Measurements from ENCODE around the gene ANKRD13A. TPM values are rescaled to one million over a fixed set of nuclear protein-coding genes. Genes with fewer than 3 reads are reported as not detected.

Gene ANKRD13A
- 17.6 TPM for polyA plus RNA-seq (2013, experiment 1 of 2)
- 18.0 TPM for polyA plus RNA-seq (2013, experiment 2 of 2)

GRCh38 chr12:109998904-109999648 is at the start of gene ANKRD13A:
Gene ANKRD13A, plus strand, starts transcription at chr12:109999430. Its CDS starts 259 bp downstream, at chr12:109999689.
- WGBS = 1% methylated on average over 62 of the region's 62 CpGs
- peak within 1 kb of the TSS; percentile 34 for H2BK15ac ChIP-seq (ENCODE audit: low read depth, poor library complexity, severe bottlenecking)
- H2BK120ac ChIP-seq (ENCODE audit: low read depth, low read length) = peak within 1 kb of the TSS; percentile 37
- H3K18ac ChIP-seq (ENCODE audit: low read depth in 1 of 2, low read length in 2 of 2) = peak within 1 kb of the TSS; percentile 55 to 96
- H2AFZ ChIP-seq (ENCODE audit: low read depth, low read length) = peak within 1 kb of the TSS; percentile 78
- H2BK12ac ChIP-seq (ENCODE audit: low read length in 2 of 2) = peak within 1 kb of the TSS in 1 of 2 experiments; percentile 92
- H3K9ac ChIP-seq (ENCODE audit: low read length) = peak within 1 kb of the TSS; percentile 93
- peak within 1 kb of the TSS; percentile 22 for H3K27ac ChIP-seq (ENCODE audit: low read length, poor library complexity, severe bottlenecking)
- H3K23ac ChIP-seq (ENCODE audit: low read length in 2 of 2) = peak within 1 kb of the TSS in 1 of 2 experiments; percentile 84
- peaks cover 3 to 7% of the 10 kb centered on the region in 2 experiments for H3K36me3 ChIP-seq (ENCODE audit: control insufficient read depth in 1 of 2, insufficient read depth in 2 of 2, low read depth in 1 of 2, low read length in 2 of 2)
- H3K4me3 ChIP-seq (ENCODE audit: insufficient read depth in 1 of 2, low read depth in 1 of 2, low read length in 2 of 2) = peak within 1 kb of the TSS; percentile 88 to 90
- no peak within 1 kb of the TSS for H2AK5ac ChIP-seq (ENCODE audit: low read length, severe bottlenecking)
- peak; percentile 94 for DNase-seq
- peak within 1 kb of the TSS; percentile 20 for H2BK5ac ChIP-seq (ENCODE audit: low read depth, low read length, poor library complexity, severe bottlenecking)
- H3K14ac ChIP-seq (ENCODE audit: low read length in 2 of 2) = peak within 1 kb of the TSS in 1 of 2 experiments; percentile 74
- H3K27me3 ChIP-seq (ENCODE audit: control insufficient read depth in 1 of 2, insufficient read depth in 1 of 2, low read length in 2 of 2) = no peaks in the 10 kb centered on the region
- H4K91ac ChIP-seq (ENCODE audit: low read length) = peak within 1 kb of the TSS; percentile 67
- peak within 1 kb of the TSS; percentile 80 for H3K4me2 ChIP-seq (ENCODE audit: low read length, poor library complexity, severe bottlenecking)
- peaks cover 29% of the 10 kb centered on the region for H3K79me1 ChIP-seq (replicated peaks; ENCODE audit: low read length, poor library complexity, severe bottlenecking)
- peak within 1 kb of the TSS; percentile 78 for H4K8ac ChIP-seq (ENCODE audit: low read length)
- H3K9me3 ChIP-seq (ENCODE audit: control insufficient read depth, low read length) = no peaks in the 10 kb centered on the region
- peak within 1 kb of the TSS in 1 of 2 experiments; percentile 71 for H3K4ac ChIP-seq (ENCODE audit: low read depth in 1 of 2, low read length in 2 of 2)
- H3K4me1 ChIP-seq (ENCODE audit: control insufficient read depth, insufficient read depth, low read depth, low read length) = peaks cover 8% of the 10 kb centered on the region

- H3K23ac ChIP-seq (ENCODE audit: low read length in 2 of 2) = no peak overlapping the region
- peak overlapping the region; percentile 99 for H2AK5ac ChIP-seq (ENCODE audit: low read length, severe bottlenecking)
- no peak overlapping the region for H2BK15ac ChIP-seq (ENCODE audit: low read depth, poor library complexity, severe bottlenecking)
- DNase-seq = no peak
- peak overlapping the region; percentile 95 for H2BK5ac ChIP-seq (ENCODE audit: low read depth, low read length, poor library complexity, severe bottlenecking)
- H3K9me3 ChIP-seq (ENCODE audit: control insufficient read depth, low read length) = no peaks in the 10 kb centered on the region
- H3K79me1 ChIP-seq (replicated peaks; ENCODE audit: low read length, poor library complexity, severe bottlenecking) = peaks cover 6% of the 10 kb centered on the region
- H3K4me3 ChIP-seq (ENCODE audit: insufficient read depth in 1 of 2, low read depth in 1 of 2, low read length in 2 of 2) = no peak overlapping the region
- no peak overlapping the region for H2BK120ac ChIP-seq (ENCODE audit: low read depth, low read length)
- H3K14ac ChIP-seq (ENCODE audit: low read length in 2 of 2) = no peak overlapping the region
- H4K91ac ChIP-seq (ENCODE audit: low read length) = peak overlapping the region; percentile 20
- no peak overlapping the region for H4K8ac ChIP-seq (ENCODE audit: low read length)
- H3K9ac ChIP-seq (ENCODE audit: low read length) = peak overlapping the region; percentile 57
- H2AFZ ChIP-seq (ENCODE audit: low read depth, low read length) = no peak overlapping the region
- peaks cover 20 to 73% of the 10 kb centered on the region in 2 experiments for H3K36me3 ChIP-seq (ENCODE audit: control insufficient read depth in 1 of 2, insufficient read depth in 2 of 2, low read depth in 1 of 2, low read length in 2 of 2)
- no peak overlapping the region for H3K18ac ChIP-seq (ENCODE audit: low read depth in 1 of 2, low read length in 2 of 2)
- peaks cover 27% of the 10 kb centered on the region for H3K4me1 ChIP-seq (ENCODE audit: control insufficient read depth, insufficient read depth, low read depth, low read length)
- H2BK12ac ChIP-seq (ENCODE audit: low read length in 2 of 2) = no peak overlapping the region
- no peaks in the 10 kb centered on the region for H3K27me3 ChIP-seq (ENCODE audit: control insufficient read depth in 1 of 2, insufficient read depth in 1 of 2, low read length in 2 of 2)
- no peak overlapping the region for H3K4ac ChIP-seq (ENCODE audit: low read depth in 1 of 2, low read length in 2 of 2)
- H3K4me2 ChIP-seq (ENCODE audit: low read length, poor library complexity, severe bottlenecking) = no peak overlapping the region
- H3K27ac ChIP-seq (ENCODE audit: low read length, poor library complexity, severe bottlenecking) = peak overlapping the region; percentile 97
These were observed 48.6 kb upstream of the ANKRD13A start for GRCh38 chr12:109950625-109951024.

- no peaks in the 10 kb centered on the region for H3K9me3 ChIP-seq (ENCODE audit: control insufficient read depth, low read length)
- H3K4me1 ChIP-seq (ENCODE audit: control insufficient read depth, insufficient read depth, low read depth, low read length) = peaks cover 24% of the 10 kb centered on the region
- H3K14ac ChIP-seq (ENCODE audit: low read length in 2 of 2) = no peak overlapping the region
- H2BK12ac ChIP-seq (ENCODE audit: low read length in 2 of 2) = no peak overlapping the region
- H2BK15ac ChIP-seq (ENCODE audit: low read depth, poor library complexity, severe bottlenecking) = no peak overlapping the region
- no peak overlapping the region for H3K4ac ChIP-seq (ENCODE audit: low read depth in 1 of 2, low read length in 2 of 2)
- no peak overlapping the region for H3K4me2 ChIP-seq (ENCODE audit: low read length, poor library complexity, severe bottlenecking)
- H3K79me1 ChIP-seq (replicated peaks; ENCODE audit: low read length, poor library complexity, severe bottlenecking) = peaks cover 6% of the 10 kb centered on the region
- peak overlapping the region; percentile 80 for H3K9ac ChIP-seq (ENCODE audit: low read length)
- H4K8ac ChIP-seq (ENCODE audit: low read length) = no peak overlapping the region
- no peak overlapping the region for H3K23ac ChIP-seq (ENCODE audit: low read length in 2 of 2)
- no peak overlapping the region for H4K91ac ChIP-seq (ENCODE audit: low read length)
- H2AFZ ChIP-seq (ENCODE audit: low read depth, low read length) = no peak overlapping the region
- H3K27ac ChIP-seq (ENCODE audit: low read length, poor library complexity, severe bottlenecking) = peak overlapping the region; percentile 97
- no peaks in the 10 kb centered on the region for H3K27me3 ChIP-seq (ENCODE audit: control insufficient read depth in 1 of 2, insufficient read depth in 1 of 2, low read length in 2 of 2)
- H3K4me3 ChIP-seq (ENCODE audit: insufficient read depth in 1 of 2, low read depth in 1 of 2, low read length in 2 of 2) = peak overlapping the region in 1 of 2 experiments; percentile 16
- peak overlapping the region; percentile 95 for H2BK5ac ChIP-seq (ENCODE audit: low read depth, low read length, poor library complexity, severe bottlenecking)
- H2AK5ac ChIP-seq (ENCODE audit: low read length, severe bottlenecking) = no peak overlapping the region
- 23% methylated on average over 5 of the region's 5 CpGs for WGBS
- H2BK120ac ChIP-seq (ENCODE audit: low read depth, low read length) = no peak overlapping the region
- peaks cover 20 to 73% of the 10 kb centered on the region in 2 experiments for H3K36me3 ChIP-seq (ENCODE audit: control insufficient read depth in 1 of 2, insufficient read depth in 2 of 2, low read depth in 1 of 2, low read length in 2 of 2)
- H3K18ac ChIP-seq (ENCODE audit: low read depth in 1 of 2, low read length in 2 of 2) = no peak overlapping the region
- peak; percentile 75 for DNase-seq
These were observed 48.1 kb upstream of the ANKRD13A start for GRCh38 chr12:109951136-109951535.

GRCh38 chr12:109951751-109952150 is 47.5 kb upstream of the ANKRD13A start:
- peaks cover 20 to 72% of the 10 kb centered on the region in 2 experiments for H3K36me3 ChIP-seq (ENCODE audit: control insufficient read depth in 1 of 2, insufficient read depth in 2 of 2, low read depth in 1 of 2, low read length in 2 of 2)
- no peak overlapping the region for H3K18ac ChIP-seq (ENCODE audit: low read depth in 1 of 2, low read length in 2 of 2)
- DNase-seq = peak; percentile 32
- 64% methylated on average over 7 of the region's 7 CpGs for WGBS
- H3K9ac ChIP-seq (ENCODE audit: low read length) = peak overlapping the region; percentile 80
- no peak overlapping the region for H2BK15ac ChIP-seq (ENCODE audit: low read depth, poor library complexity, severe bottlenecking)
- no peak overlapping the region for H4K91ac ChIP-seq (ENCODE audit: low read length)
- H2BK12ac ChIP-seq (ENCODE audit: low read length in 2 of 2) = no peak overlapping the region
- H2AFZ ChIP-seq (ENCODE audit: low read depth, low read length) = no peak overlapping the region
- peak overlapping the region; percentile 57 for H4K8ac ChIP-seq (ENCODE audit: low read length)
- no peaks in the 10 kb centered on the region for H3K9me3 ChIP-seq (ENCODE audit: control insufficient read depth, low read length)
- no peak overlapping the region for H3K4ac ChIP-seq (ENCODE audit: low read depth in 1 of 2, low read length in 2 of 2)
- H3K14ac ChIP-seq (ENCODE audit: low read length in 2 of 2) = no peak overlapping the region
- H3K4me1 ChIP-seq (ENCODE audit: control insufficient read depth, insufficient read depth, low read depth, low read length) = peaks cover 21% of the 10 kb centered on the region
- peaks cover 6% of the 10 kb centered on the region for H3K79me1 ChIP-seq (replicated peaks; ENCODE audit: low read length, poor library complexity, severe bottlenecking)
- H2AK5ac ChIP-seq (ENCODE audit: low read length, severe bottlenecking) = no peak overlapping the region
- H3K4me3 ChIP-seq (ENCODE audit: insufficient read depth in 1 of 2, low read depth in 1 of 2, low read length in 2 of 2) = peak overlapping the region in 1 of 2 experiments; percentile 16
- H2BK5ac ChIP-seq (ENCODE audit: low read depth, low read length, poor library complexity, severe bottlenecking) = peak overlapping the region; percentile 83
- no peaks in the 10 kb centered on the region for H3K27me3 ChIP-seq (ENCODE audit: control insufficient read depth in 1 of 2, insufficient read depth in 1 of 2, low read length in 2 of 2)
- no peak overlapping the region for H2BK120ac ChIP-seq (ENCODE audit: low read depth, low read length)
- no peak overlapping the region for H3K23ac ChIP-seq (ENCODE audit: low read length in 2 of 2)
- H3K27ac ChIP-seq (ENCODE audit: low read length, poor library complexity, severe bottlenecking) = peak overlapping the region; percentile 97
- no peak overlapping the region for H3K4me2 ChIP-seq (ENCODE audit: low read length, poor library complexity, severe bottlenecking)

Measured in mesenchymal stem cell (in vitro differentiated cells and primary cell).